Lung (tissue), 12 donors: ENCODE results near the gene EXOC4. TPM values are rescaled to one million over a fixed set of nuclear protein-coding genes. Genes with fewer than 3 reads are reported as not detected.

ENCODE experiments used
- ATAC-seq: fragments of 200-7000 bp; cut with Tn5 transposase; one replicate; pipeline ENCODE4 v1.9.1; 2020; ENCODE audit warnings: moderate number of reproducible peaks; ENCODE audit not compliant: insufficient read depth, low FRiP score
- DNase-seq, 3 donors: peaks; one replicate each; pipeline ENCODE4 v3.0.0-alpha.2; 2013 to 2017
- H3K27ac ChIP-seq, 2 donors: one replicate each; pipeline ENCODE4 v1.5.1; 2013; ENCODE audit warnings: mild to moderate bottlenecking in 2 of 2, moderate library complexity in 2 of 2, control low read depth in 1 of 2, inconsistent platforms in 1 of 2, low read depth in 1 of 2, low read length in 1 of 2
- H3K27me3 ChIP-seq, 3 donors: one replicate each; pipeline ENCODE4 v1.5.1; 2013; ENCODE audit warnings: low read length in 2 of 3; ENCODE audit not compliant: control insufficient read depth in 3 of 3, insufficient read depth in 3 of 3
- H3K36me3 ChIP-seq, 4 donors: one replicate each; pipeline ENCODE4 v1.5.1; 2013; ENCODE audit warnings: low read length in 4 of 4, mild to moderate bottlenecking in 1 of 4, moderate library complexity in 1 of 4; ENCODE audit not compliant: control insufficient read depth in 4 of 4, insufficient read depth in 4 of 4
- H3K4me1 ChIP-seq, 5 donors: one replicate each; pipeline ENCODE4 v1.5.1; 2013; ENCODE audit warnings: low read length in 5 of 5, mild to moderate bottlenecking in 2 of 5, moderate library complexity in 1 of 5; ENCODE audit not compliant: control insufficient read depth in 5 of 5, insufficient read depth in 5 of 5
- H3K4me3 ChIP-seq: one replicate; pipeline ENCODE4 v1.5.1; 2013; ENCODE audit warnings: mild to moderate bottlenecking, control low read depth, moderate library complexity
- H3K9ac ChIP-seq, 2 donors: one replicate each; pipeline ENCODE4 v1.5.1; 2013; ENCODE audit warnings: low read length in 2 of 2, control low read depth in 1 of 2; ENCODE audit not compliant: insufficient read depth in 1 of 2
- H3K9me3 ChIP-seq, 4 donors: one replicate each; pipeline ENCODE4 v1.5.1; 2013; ENCODE audit warnings: low read length in 3 of 4, mild to moderate bottlenecking in 1 of 4, moderate library complexity in 1 of 4; ENCODE audit not compliant: control insufficient read depth in 4 of 4, insufficient read depth in 3 of 4
- WGBS, 2 donors: extraction: QIAGEN DNeasy Blood & Tissue Kit; methylation state at CpG; one replicate each; pipeline ENCODE4 v1.1.7; 2013; 5-methylcytosine and 5-hydroxymethylcytosine counted together
- polyA plus RNA-seq, 2 donors: library from polyadenylated mRNA; stranded (reverse); fragments of 200-250 nt; gene quantifications; one replicate each; pipeline ENCODE4 v1.2.1, GENCODE V29; 2013
- total RNA-seq, 2 donors: library from RNA; depleted of rRNA in 1 of 2; stranded (reverse); fragments of >200 nt in 1 of 2; gene quantifications; one replicate each; pipeline ENCODE4 v1.2.1, GENCODE V29; 2014 to 2021
- TF ChIP-seq, protein P1 (sequence below): IDR thresholded peaks from 2 replicates; pipeline ENCODE4 v1.5.1; 2012; ENCODE audit warnings: mild to moderate bottlenecking; ENCODE audit errors: control extremely low read depth, extremely low read depth
- donor health status: control.
- donor health status: control.
- donor health status: Bipolar disorder and iron deficiency.
- donor health status: healthy.
- donor health status: DM: yes; HTN: yes; CAD: no.

The EXOC4 gene
- total and polyA plus RNA-seq, 4 donors, result 10.3 to 232 (median 47.4) TPM

DNA sequence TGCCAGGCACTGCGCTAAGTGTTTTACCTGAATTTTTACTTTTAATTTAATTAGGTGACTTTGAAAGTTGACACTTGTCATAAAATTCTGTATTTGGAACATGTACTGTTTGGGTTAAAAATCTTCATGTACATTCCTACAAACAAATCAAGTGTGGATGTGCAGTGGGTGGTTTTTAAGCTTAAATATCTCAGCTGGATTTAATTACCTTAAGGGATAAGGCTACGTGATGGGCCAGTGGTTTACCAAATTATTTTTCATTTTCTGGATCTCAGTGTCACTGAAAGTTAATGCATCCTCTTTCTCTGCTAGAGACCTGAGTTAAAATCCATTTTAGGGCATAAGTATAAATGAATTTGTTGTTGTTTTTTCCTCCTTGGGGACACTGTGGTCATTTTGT, 51.1 kb downstream of the EXOC4 start:
- TF ChIP-seq, protein P1, sequence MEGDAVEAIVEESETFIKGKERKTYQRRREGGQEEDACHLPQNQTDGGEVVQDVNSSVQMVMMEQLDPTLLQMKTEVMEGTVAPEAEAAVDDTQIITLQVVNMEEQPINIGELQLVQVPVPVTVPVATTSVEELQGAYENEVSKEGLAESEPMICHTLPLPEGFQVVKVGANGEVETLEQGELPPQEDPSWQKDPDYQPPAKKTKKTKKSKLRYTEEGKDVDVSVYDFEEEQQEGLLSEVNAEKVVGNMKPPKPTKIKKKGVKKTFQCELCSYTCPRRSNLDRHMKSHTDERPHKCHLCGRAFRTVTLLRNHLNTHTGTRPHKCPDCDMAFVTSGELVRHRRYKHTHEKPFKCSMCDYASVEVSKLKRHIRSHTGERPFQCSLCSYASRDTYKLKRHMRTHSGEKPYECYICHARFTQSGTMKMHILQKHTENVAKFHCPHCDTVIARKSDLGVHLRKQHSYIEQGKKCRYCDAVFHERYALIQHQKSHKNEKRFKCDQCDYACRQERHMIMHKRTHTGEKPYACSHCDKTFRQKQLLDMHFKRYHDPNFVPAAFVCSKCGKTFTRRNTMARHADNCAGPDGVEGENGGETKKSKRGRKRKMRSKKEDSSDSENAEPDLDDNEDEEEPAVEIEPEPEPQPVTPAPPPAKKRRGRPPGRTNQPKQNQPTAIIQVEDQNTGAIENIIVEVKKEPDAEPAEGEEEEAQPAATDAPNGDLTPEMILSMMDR, result no peak
- Histone ChIP-seq H3K36me3 (peaks cover 7 to 27% (median 19%) of the 10 kb centered on the region in 4 donors), H3K4me1 (peaks cover 0 to 28% (median 10%) of the 10 kb centered on the region in 5 donors), H3K27ac (no peak overlapping the region), H3K4me3 (no peak overlapping the region), H3K9ac (no peak overlapping the region), H3K27me3 (no peaks in the 10 kb centered on the region), H3K9me3 (no peaks in the 10 kb centered on the region)
- no peak for DNase-seq
- no peak for ATAC-seq
- WGBS, 2 donors, result 97 to 98% methylated on average over 2 of the region's 2 CpGs

DNA sequence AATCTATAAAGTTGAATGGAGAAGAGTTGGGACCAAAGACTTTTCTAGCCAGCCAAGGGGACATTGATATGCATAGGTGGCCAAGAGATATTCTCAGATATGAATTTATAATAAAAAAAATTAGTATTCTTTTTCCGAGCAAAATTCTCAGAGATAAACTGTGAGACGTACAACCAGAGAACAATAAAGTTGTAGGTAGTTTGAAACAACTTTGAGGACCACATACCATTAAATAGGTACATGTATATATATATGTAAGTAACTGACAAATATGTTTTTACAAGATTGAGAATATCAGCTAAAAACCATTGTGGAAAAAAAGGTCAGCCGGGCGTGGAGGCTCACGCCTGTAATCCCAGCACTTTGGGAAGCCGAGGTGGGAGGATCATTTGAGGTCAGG, 56.5 kb downstream of the EXOC4 start:
- DNase-seq (no peak), ATAC-seq (no peak)
- Histone ChIP-seq H3K9ac (no peak overlapping the region), H3K4me3 (no peak overlapping the region), H3K4me1 (peaks cover 0 to 7% (median 3%) of the 10 kb centered on the region in 5 donors), H3K27ac (no peak overlapping the region), H3K36me3 (peaks cover 7 to 28% (median 19%) of the 10 kb centered on the region in 4 donors), H3K27me3 (no peaks in the 10 kb centered on the region), H3K9me3 (no peaks in the 10 kb centered on the region)
- TF ChIP-seq, protein P1, result no peak
- 97 to 98% methylated on average over 6 of the region's 6 CpGs for WGBS, 2 donors

DNA sequence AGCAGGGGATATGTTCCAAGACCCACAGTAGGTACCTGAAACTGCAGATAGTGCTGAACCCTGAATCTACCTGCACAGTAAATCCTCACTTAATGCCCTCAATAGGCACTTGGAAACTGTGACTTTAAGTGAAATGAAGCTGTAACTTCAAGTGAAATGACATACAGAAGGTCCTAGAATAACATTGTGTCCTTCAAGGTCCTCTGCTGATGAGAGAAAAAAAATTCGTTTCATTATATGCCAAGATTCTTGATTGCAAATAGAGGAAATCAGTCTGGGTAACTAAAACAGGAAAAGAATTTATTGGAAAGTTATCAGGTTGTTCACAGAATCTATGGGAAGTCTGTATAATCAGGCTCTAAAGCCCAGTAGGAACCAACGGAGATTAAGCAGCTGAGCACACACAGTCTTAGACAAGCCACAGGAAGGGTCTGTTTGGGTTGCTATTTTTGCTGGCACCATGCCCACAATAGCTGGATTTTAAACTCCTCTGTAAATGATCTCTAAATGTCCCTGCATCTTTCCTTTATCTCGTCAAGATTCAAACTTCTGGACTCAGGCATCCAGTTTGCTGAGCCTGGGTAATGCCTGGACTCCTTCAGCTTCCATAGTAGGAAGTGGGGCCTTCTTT, 57.5 kb downstream of the EXOC4 start:
- 39 to 63% methylated on average over 3 of the region's 3 CpGs for WGBS, 2 donors
- Histone ChIP-seq H3K9ac (no peak overlapping the region), H3K27me3 (no peaks in the 10 kb centered on the region), H3K27ac (no peak overlapping the region), H3K36me3 (peaks cover 7 to 28% (median 19%) of the 10 kb centered on the region in 4 donors), H3K4me1 (peaks cover 0 to 7% (median 3%) of the 10 kb centered on the region in 5 donors), H3K9me3 (no peaks in the 10 kb centered on the region), H3K4me3 (no peak overlapping the region)
- ATAC-seq, result no peak
- TF ChIP-seq, protein P1, result no peak
- peak; percentile 47 to 82 (median 72) for DNase-seq
